ENCODE results near the gene THRSP.

- TF ChIP-seq CTCF (IDR thresholded peaks at IDR 0.05) (peak; percentile 97 to 100 (median 99)), POLR2A (IDR thresholded peaks at IDR 0.05) (no peak)
Measured at GRCh38 chr11:78045851-78046485, 17.7 kb upstream of the THRSP start.
